Left ventricle myocardium superior (tissue), 1 donor: ENCODE results near the gene BCORL1. TPM values are rescaled to one million over a fixed set of nuclear protein-coding genes. Genes with fewer than 3 reads are reported as not detected.
A peak's percentile ranks its signal among the peaks of the same experiment; 100 is the strongest.

Experiments used
- ATAC-seq: fragments of 200-7000 bp; cut with Tn5 transposase; one replicate; pipeline ENCODE4 v1.9.1; 2020; ENCODE audit warnings: mild to moderate bottlenecking, moderate library complexity
- DNase-seq: peaks from one replicate; pipeline ENCODE4 v3.0.0-alpha.2; 2020
- intact Hi-C: fragments of 100-400 bp; cut with micrococcal nuclease; formaldehyde crosslinking; loops from one replicate; pipeline ENCODE4 v1.11.0; 2022
- total RNA-seq: library from RNA; stranded (reverse); fragmentation: NEBNext Ultra II Directional; extraction: Animal tissue kit (Norgen Biotek cat#: 25700); gene quantifications from one replicate; pipeline ENCODE4 v1.2.1, GENCODE V29; 2021
- donor health status: DM: no; HTN: yes; CAD: no; lungs with severe emphysema.

Gene BCORL1
- total RNA-seq, 1 donor from 2014 or later: 12.4 TPM

DNA sequence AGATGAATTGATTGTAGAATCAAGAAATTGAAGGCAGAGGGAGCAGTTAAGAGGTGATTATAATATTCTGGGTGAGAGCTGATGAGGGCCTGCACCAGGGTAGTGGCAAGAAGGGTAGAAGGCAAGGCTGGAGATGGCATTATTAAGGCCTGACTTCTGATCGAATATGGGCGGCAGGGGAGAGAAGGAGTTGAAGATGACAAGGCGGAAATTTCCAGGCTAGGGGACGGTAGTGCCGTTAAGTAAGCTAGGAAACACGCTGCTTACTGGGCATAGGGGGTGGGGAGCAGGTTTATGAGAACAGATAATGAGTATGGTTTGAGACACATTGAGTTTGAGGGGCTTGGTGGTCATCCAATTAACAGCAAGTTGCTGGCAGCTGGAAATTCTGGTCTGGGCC is 19.5 kb downstream of the BCORL1 start:
- intact Hi-C loops: no loop called here
- ATAC-seq: no peak
- DNase-seq: no peak

DNA sequence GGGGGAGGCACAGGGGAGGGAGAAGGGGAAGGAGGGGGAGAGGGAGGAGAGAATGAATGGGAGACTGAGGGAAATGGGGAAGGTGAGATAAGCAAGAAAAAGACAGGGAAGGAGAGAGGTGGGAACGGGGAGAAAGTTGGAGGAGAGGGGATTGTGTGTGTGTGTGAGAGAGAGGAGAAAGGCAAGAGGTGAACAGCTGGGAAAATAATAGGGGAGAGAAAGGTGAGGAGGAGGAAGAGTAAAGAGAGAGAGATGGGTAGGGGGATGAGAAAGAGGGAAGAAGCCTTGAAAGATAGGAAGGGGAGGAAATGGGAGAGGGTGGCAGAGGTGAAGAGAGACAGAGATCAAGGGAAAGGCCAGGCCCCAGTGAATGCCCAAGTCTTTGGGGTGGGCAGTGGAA is 20.1 kb downstream of the BCORL1 start:
- intact Hi-C loops: no loop called here
- ATAC-seq (no peak), DNase-seq (no peak)

DNA sequence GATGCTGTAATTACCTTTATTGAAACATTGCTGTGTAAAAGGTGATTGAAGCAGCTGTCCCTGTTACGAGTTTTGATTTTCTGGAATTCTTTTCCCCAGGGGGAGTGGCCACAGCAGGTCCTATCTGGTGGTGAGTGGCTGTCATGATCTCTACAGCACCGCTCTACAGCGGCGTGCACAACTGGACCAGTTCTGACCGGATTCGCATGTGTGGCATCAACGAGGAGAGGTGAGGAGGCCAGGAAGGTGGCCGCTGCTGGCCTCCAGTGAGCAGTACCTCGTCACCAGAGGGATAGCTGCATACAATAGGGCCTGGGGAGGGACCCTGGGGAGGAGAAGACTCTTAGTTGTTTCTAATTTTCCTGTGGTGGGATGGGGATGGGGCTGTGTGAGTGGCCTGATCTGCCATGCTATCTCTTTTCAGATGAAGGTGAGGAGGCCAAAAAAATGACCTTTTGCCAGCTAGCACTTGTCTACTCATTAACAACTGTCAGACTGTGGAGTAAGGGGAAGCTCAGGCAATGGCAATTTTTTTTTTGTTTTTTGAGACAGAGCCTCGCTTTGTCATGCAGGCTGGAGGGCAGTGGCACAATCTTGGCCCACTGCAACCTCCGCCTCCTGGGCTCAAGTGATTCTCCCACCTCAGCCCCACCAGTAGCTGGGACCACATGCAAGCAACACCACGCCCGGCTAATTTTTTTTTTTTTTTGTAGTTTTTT is 22.8 kb downstream of the BCORL1 start:
- ATAC-seq (no peak), DNase-seq (no peak)
- intact Hi-C loops: no loop called here

DNA sequence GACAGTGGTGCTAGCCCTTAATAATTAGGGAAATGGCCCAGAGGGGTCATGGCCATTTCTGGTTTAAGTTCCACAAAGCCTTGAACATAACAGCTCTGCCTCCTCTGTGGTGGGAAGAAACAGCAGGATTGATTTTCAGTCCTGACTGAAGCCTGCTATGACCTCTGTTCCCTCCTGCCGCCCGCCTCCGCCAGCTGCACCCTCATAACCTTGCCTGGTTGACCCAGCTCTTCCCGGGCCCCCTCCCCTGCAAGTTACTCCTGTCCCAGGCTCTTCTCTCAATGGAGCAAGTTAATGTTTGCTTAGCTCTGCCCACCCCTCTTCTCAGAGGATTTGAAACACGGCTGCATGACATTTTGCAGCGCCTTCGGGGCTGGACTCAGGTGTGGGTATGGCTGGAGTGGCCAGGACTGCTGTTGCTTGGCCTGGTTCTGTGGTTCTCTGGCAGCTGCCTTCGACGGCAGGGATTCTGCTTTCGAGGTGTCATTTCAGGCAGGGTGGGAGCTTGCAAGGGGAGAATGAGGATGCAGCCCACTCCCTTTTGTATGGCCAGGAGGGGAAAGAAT is 27.3 kb downstream of the BCORL1 start:
- no peak for ATAC-seq
- intact Hi-C loops: no loop called here

DNA sequence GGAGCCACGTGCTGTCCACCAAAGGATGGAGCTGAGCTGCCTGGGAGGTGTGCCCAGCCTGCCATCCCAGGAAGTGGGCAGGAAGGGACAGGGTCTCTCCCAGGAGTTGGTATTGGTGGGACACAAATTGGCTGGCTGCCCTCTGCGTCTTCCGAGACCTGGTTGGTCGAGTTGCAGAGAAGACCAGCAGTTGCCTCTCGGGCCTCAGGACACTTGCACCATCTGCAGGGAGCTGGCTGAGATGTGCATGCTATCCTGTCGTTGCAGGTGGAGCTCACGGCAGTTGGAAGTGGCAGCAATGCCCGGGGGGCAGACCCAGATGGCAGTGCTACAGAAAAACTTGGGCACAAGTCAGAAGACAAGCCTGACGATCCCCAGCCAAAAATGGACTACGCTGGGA is 30.2 kb downstream of the BCORL1 start:
- no peak for DNase-seq
- no peak for ATAC-seq
- intact Hi-C loops: no loop called here

More for the DNA sequence above, 27.3 kb downstream of the BCORL1 start:
- DNase-seq: no peak

DNA sequence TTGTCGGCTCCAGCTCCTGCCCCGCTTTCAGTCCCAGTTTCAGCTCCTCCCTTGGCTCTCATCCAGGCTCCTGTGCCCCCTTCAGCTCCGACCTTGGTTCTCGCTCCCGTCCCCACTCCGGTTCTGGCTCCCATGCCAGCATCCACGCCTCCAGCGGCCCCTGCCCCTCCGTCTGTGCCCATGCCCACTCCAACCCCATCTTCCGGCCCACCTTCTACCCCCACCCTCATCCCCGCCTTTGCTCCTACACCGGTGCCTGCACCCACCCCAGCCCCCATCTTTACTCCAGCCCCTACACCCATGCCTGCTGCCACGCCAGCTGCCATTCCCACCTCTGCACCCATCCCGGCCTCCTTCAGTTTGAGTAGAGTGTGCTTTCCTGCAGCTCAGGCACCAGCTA is 31.2 kb downstream of the BCORL1 start:
- intact Hi-C loops: no loop called here
- ATAC-seq: no peak
- DNase-seq: no peak

DNA sequence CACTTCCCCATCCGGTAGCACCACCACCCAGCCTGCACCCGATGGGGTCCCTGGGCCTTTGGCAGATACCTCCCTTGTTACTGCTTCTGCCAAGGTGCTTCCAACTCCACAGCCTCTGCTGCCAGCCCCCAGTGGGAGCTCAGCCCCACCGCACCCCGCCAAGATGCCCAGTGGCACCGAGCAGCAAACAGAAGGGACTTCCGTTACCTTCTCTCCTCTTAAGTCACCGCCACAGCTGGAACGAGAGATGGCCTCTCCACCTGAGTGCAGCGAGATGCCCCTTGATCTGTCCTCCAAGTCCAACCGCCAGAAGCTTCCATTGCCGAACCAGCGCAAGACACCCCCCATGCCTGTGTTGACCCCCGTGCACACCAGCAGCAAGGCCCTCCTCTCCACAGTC is 31.9 kb downstream of the BCORL1 start:
- DNase-seq (no peak), ATAC-seq (no peak)
- intact Hi-C loops: no loop called here

DNA sequence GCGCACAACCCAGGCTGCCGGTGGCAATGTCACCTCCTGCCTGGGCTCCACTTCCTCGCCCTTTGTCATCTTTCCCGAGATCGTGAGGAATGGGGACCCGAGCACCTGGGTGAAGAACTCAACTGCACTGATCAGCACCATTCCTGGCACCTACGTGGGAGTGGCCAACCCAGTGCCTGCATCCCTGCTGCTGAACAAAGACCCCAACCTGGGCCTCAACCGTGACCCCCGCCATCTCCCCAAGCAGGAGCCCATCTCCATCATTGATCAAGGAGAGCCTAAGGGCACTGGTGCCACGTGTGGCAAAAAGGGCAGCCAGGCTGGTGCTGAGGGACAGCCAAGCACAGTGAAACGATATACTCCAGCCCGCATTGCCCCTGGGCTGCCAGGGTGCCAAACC is 32.3 kb downstream of the BCORL1 start:
- DNase-seq: no peak
- ATAC-seq: no peak
- intact Hi-C loops: no loop called here

DNA sequence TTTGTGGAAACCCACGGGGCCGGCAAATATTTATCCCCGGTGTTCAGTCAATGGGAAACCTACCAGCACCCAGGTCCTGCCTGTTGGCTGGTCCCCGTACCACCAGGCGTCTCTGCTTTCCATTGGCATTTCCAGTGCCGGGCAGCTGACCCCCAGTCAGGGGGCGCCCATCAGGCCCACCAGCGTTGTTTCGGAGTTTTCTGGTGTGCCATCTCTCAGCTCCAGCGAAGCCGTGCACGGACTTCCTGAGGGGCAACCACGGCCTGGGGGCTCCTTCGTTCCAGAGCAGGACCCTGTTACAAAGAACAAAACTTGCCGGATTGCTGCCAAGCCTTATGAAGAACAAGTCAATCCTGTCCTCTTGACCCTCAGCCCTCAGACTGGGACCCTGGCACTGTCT is 32.7 kb downstream of the BCORL1 start:
- intact Hi-C loops: no loop called here
- ATAC-seq (no peak), DNase-seq (no peak)

DNA sequence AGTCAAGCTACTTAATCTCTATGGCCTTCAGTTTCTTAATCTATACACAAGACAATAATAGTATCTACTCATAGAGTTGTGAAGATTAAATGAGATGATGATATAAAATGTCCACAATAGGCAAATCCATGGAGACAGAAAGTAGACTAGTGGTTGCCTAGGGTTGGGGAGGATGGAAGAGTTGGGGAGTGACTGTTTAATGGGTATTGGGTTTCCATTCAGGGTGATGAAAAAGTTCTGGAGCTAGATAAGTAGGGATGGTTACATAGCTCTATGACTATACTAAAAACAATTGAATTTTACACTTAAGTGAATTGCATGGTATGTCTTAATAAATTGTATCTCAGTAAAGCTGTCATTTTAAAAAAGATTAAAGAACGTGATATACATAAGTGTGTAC is 35.7 kb downstream of the BCORL1 start:
- intact Hi-C loops: no loop called here
- DNase-seq (no peak), ATAC-seq (no peak)

DNA sequence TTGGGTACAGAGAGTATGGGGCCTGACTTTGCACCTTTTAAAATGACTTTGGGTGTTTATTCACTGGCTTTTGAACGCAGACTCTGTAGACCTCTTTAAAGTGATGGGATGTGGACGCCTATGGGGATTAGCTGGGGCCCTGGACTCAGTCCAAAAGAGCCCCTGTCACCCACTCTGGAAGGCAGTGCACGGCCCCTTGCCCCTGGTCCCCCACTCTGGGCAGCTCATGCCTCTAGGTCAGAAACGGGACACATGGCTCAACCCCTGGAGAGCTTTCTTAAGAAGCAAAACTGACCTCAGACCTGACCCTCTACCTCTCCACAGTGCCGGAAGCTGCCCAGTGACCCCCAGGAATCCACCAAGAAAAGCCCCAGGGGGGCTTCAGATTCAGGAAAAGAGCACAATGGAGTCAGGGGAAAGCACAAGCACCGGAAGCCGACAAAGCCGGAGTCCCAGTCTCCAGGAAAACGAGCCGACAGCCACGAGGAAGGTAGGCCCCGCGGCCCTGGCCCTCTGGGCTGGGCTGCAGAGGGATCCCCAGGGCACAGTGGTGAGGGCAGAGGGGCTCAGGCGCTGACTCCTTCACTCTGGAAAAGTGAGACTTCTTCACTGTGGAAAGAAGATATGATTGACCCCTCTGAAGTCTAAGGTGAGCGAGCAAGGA is 38.4 kb downstream of the BCORL1 start:
- DNase-seq (no peak), ATAC-seq (no peak)
- intact Hi-C loops: no loop called here

DNA sequence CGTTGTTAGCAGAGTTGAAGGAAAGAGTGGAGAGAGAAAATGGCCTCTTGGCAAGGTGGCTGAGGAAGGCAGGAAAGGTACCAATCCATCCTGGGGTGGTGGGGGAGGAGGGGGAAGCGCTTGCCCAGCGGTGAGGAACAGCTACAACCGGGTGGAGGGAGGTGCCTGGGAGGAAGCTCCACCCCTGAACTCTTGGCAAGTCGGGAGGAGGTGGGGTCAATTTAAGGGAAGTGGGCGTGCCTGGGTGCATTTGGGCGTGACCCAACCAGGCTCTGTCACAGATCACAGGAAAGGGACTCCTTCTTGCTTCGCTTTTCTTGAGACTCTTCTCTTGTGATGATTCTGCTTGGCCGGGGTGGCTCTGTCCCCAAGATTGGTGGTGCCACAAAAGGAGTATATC is 41.7 kb downstream of the BCORL1 start:
- intact Hi-C loops: no loop called here
- DNase-seq (peak; percentile 81), ATAC-seq (peak; percentile 95)

DNA sequence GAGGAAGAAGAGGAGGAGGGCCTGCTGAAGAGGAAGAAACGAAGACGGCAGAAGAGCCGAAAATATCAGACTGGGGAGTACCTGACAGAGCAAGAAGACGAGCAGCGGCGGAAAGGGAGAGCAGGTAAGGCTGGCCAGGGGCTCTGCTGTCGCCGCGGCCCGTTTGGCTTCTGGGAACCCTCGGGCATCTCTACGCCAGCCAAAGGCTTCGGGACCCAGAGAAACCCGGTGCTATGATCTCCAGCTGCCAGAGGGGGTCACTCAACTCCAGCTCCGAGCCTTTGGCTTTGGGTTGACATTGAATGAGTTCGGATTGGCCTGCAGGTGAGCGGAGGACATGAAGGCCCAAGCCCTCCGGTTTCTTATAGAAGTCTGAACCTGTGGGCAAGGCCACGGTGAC is 42.8 kb downstream of the BCORL1 start:
- ATAC-seq: no peak
- intact Hi-C loops: no loop called here
- no peak for DNase-seq

DNA sequence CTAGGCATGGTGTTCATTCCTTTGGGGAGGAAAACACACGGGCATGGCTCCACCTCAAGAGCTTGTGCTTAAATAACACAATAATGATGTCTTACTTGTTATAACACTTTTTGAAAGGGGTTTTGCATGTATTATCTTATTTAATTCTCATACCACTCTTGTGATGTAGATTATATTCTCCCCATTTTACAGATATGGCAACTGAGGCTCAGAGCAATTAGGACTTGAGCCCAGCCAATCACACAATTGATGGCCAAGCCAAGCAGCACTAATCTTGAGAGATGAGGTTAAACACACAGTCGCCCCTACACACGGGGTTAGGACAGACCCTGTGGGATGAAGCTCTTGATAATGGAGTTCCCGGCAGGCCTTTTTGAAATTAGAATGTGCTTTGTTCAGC is 45.1 kb downstream of the BCORL1 start:
- DNase-seq (no peak), ATAC-seq (no peak)
- intact Hi-C loops: no loop called here

DNA sequence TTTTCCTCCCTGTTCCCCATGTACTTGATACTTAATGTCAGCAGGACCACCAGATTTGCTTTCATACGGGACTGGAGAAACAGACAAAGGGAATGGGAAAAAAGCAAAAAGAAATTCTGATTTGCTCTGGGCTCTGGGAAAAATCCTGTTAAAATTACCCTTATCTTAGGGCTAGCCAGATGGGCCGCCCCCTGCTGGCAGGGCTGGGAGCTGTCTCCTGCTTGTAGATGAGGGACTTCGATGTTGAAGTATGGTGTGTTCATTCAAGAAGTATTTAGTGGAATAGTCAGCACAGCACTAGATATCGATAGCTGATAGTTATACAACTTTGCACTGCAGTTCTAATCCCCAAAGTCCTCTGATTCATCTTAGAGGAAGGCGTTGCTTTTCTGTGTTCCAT is 45.8 kb downstream of the BCORL1 start:
- ATAC-seq (no peak), DNase-seq (peak; percentile 74)
- intact Hi-C loops: no loop called here

DNA sequence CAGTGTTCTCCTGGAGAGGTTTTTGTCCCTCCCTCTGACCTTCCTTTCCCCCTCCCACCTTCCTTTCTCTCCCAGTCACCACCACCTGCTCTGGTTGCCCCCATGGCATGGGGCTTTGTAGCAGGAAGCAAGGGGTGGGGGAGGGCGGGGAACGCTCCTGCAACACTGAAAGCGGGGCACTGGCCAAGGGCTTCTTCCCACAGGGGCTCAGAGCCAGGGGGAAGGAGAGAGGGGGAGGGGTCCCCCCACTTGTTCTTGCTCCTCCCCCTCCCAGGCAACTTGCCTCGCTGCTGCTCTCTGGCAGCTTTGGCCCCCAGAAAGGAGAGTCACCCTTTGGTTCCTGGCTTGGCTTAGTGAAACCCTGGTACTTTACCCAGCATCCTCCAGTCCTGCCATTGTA is 48.4 kb downstream of the BCORL1 start:
- no peak for ATAC-seq
- DNase-seq: no peak
- intact Hi-C loops: no loop called here

DNA sequence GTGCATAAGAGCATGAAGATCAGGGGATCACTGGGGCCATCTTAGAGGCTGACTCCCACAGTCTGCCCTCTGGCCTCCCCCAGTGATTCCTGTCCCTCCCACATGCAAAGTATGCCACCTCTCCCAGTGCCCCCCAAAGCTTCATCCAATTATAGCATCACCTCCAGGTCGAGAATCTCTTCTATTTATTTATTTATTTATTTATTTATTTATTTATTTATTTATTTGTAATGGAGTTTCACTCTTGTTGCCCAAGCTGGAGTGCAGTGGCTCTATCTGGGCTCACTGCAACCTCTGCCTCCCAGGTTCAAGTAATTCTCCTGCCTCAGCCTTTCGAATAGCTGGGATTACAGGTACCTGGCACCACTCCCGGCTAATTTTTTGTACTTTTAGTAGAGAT is 50.1 kb downstream of the BCORL1 start:
- ATAC-seq (no peak), DNase-seq (no peak)
- intact Hi-C loops: no loop called here

DNA sequence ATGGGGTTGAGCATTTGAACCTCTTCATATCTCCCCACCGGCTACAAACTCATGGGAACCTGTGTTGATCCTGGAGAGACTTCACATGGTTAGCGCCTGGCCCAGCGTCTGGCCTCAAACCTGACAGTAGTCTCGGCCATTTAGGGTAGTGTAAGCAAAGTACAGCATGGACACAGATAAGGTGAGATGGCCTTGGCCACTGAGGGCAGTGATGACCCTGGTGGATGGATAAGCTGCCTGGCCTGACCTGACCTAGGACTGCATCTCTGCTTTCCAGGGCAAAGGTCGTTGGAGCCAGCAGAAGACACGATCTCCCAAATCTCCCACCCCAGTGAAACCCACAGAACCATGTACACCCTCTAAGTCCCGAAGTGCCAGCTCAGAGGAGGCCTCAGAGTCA is 51.7 kb downstream of the BCORL1 start:
- ATAC-seq (no peak), DNase-seq (no peak)
- intact Hi-C loops: no loop called here

DNA sequence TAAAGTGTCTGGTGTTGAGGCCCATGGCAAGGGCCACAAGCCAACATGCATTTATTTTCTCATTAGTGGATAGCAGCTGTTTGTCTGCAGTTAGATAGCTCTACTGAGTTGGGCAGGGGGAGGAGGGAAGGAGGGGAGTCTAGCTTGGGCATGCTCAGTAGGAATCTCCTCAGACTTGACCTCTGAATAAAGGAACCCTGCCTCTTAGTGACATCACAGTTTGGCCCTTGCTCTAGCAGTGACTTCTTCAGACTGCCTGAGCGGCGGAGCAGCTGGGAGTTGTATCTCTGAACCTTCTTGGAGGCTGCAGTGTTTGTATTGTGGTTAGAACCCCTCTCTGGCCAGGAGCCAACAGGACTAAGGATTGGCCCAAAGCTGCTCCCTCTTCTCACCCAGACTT is 57.4 kb downstream of the BCORL1 start:
- peak; percentile 32 for DNase-seq
- intact Hi-C loops: no loop called here

DNA sequence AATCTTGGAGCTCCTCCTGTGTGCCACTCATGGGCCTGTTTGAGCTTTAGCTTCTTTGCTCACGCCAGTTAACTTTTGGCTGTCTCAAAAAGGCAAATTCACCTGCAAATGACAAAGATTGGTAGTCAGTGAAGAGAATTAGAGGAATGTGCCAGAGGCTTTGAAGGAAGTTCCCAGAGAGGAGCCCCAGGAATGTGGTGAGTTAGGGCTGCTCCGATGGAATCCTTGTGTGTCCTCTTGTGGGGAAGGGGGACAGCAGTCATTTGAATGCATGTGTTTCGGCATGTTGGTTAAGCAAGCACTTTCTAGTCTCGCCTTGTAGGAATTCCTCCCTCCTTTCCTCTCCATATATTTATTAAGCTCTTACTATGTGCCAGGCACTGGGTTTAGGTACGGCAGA is 65.0 kb downstream of the BCORL1 start:
- no peak for ATAC-seq
- intact Hi-C loops: no loop called here
- DNase-seq: no peak

More for the DNA sequence above, 57.4 kb downstream of the BCORL1 start:
- ATAC-seq: peak; percentile 84

DNA sequence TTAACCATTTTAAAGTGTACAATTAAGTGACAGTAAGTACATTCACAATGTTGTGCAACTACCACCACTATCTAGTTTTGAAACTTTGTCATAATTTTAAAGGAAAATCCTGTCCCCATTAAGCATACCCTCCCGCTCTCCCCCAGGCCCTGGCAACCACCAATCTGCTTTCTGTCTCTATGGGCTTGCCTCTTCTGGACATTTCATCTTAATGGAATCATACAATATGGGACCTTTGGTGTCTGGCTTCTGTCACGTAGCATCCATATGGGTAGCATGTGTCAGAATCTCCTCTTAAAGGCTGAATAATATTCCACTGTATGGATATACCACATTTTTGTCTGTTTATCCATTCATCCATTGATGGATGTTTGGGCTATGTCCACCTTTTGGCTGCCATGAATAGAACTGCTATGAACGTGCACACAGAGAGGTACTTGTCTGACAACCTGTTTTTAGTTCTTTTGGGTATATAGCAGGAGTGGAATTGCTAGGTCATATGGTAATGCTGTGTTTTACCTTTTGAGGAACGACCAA is 66.3 kb downstream of the BCORL1 start:
- ATAC-seq: no peak
- intact Hi-C loops: no loop called here
- no peak for DNase-seq
